SK-N-SH (cell line): ENCODE results near the gene HES1. TPM values are rescaled to one million over a fixed set of nuclear protein-coding genes. Genes with fewer than 3 reads are reported as not detected.

ENCODE experiments used
- CTCF ChIA-PET: fragments of 300-600, 350-600 bp; formaldehyde crosslinking; extraction: SDS; loops from one replicate; lab custom pipeline; 2021; lab: Yijun Ruan, JAX
- POLR2A ChIA-PET: fragments of 350-600 bp; sonication (Branson Sonifier 250); formaldehyde crosslinking; extraction: SDS; loops from one replicate; lab custom pipeline; 2020; ENCODE audit warnings: antibody characterized with exemption, inconsistent platforms; lab: Yijun Ruan, JAX
- DNase-seq: peaks from one replicate; pipeline ENCODE4 v3.0.0; 2012
- H2AFZ ChIP-seq: fragments of 200-600 bp; sonication (generic); 2 replicates; pipeline ENCODE4 v1.8.1; 2016; ENCODE audit warnings: antibody characterized with exemption, mild to moderate bottlenecking, low read depth
- H3F3A ChIP-seq: fragments of 200-600 bp; sonication (generic); replicated peaks from 2 replicates; pipeline ENCODE3; 2016; ENCODE audit warnings: antibody characterized with exemption, mild to moderate bottlenecking; ENCODE audit not compliant: insufficient read depth
- H3K27ac ChIP-seq, 2 experiments: fragments of 200-500 bp in 1 of 2; fragments of 200-600 bp in 1 of 2; sonication (Bioruptor generic) in 1 of 2; sonication (generic), shearing (Covaris generic) in 1 of 2; 2 replicates each; pipeline versions ENCODE4 v1.5.1 to v1.6.1; 2014 to 2016; ENCODE audit warnings: low read depth in 2 of 2, inconsistent platforms in 1 of 2, low read length in 1 of 2, mild to moderate bottlenecking in 1 of 2, mixed read lengths in 1 of 2
- H3K27me3 ChIP-seq: fragments of 200-600 bp; sonication (generic), shearing (Covaris generic); 2 replicates; pipeline ENCODE4 v1.6.1; 2016; ENCODE audit warnings: mixed run types; ENCODE audit not compliant: insufficient read depth
- H3K36me3 ChIP-seq, 2 experiments: fragments of 200-500 bp in 1 of 2; fragments of 200-600 bp in 1 of 2; sonication (Bioruptor generic) in 1 of 2; sonication (generic) in 1 of 2; replicated peaks in 1 of 2; 2 replicates each; pipeline versions ENCODE3 to v1.5.1; 2014 to 2016; ENCODE audit warnings: low read length in 1 of 2, mild to moderate bottlenecking in 1 of 2; ENCODE audit not compliant: insufficient read depth in 2 of 2, control insufficient read depth in 1 of 2
- H3K4me1 ChIP-seq, 2 experiments: fragments of 200-500 bp in 1 of 2; fragments of 200-600 bp in 1 of 2; sonication (Bioruptor generic) in 1 of 2; sonication (generic), shearing (Covaris generic) in 1 of 2; 2 replicates each; pipeline versions ENCODE4 v1.5.1 to v1.6.1; 2014 to 2016; ENCODE audit warnings: low read depth in 1 of 2, low read length in 1 of 2, mixed run types in 1 of 2; ENCODE audit not compliant: insufficient read depth in 2 of 2, control insufficient read depth in 1 of 2
- H3K4me2 ChIP-seq: fragments of 200-600 bp; sonication (generic), shearing (Covaris generic); 2 replicates; pipeline ENCODE4 v1.6.1; 2017; ENCODE audit warnings: mixed run types
- H3K4me3 ChIP-seq, 2 experiments: fragments of 200-500 bp in 1 of 2; fragments of 200-600 bp in 1 of 2; sonication (Bioruptor generic) in 1 of 2; sonication (generic), shearing (Covaris generic) in 1 of 2; 2 replicates each; pipeline versions ENCODE4 v1.5.1 to v1.8.1; 2014 to 2016; ENCODE audit warnings: low read depth in 2 of 2, inconsistent platforms in 1 of 2, low read length in 1 of 2, mild to moderate bottlenecking in 1 of 2, mixed read lengths in 1 of 2, moderate library complexity in 1 of 2
- H3K79me2 ChIP-seq: fragments of 200-600 bp; sonication (generic); 2 replicates; pipeline ENCODE4 v1.8.1; 2017; ENCODE audit warnings: mild to moderate bottlenecking; ENCODE audit not compliant: insufficient read depth
- H3K9ac ChIP-seq: fragments of 200-600 bp; sonication (generic); 2 replicates; pipeline ENCODE4 v1.6.1; 2017; ENCODE audit warnings: mixed run types
- H3K9me2 ChIP-seq: fragments of 200-600 bp; sonication (generic); 2 replicates; pipeline ENCODE4 v1.6.1; 2017; ENCODE audit warnings: mixed run types
- H3K9me3 ChIP-seq: fragments of 200-600 bp; sonication (generic); 2 replicates; pipeline ENCODE4 v1.6.1; 2017; ENCODE audit warnings: mixed run types, mild to moderate bottlenecking, moderate library complexity
- H4K20me1 ChIP-seq: fragments of 200-600 bp; sonication (generic); 2 replicates; pipeline ENCODE4 v1.6.1; 2017; ENCODE audit warnings: mild to moderate bottlenecking, mixed run types; ENCODE audit not compliant: insufficient read depth
- CHD2 ChIP-seq: fragments of 150-350 bp; IDR thresholded peaks from 2 replicates; pipeline ENCODE4 v1.6.1; 2018; ENCODE audit warnings: low read length; ENCODE audit not compliant: partially characterized antibody
- EP300 ChIP-seq, 2 experiments: IDR thresholded peaks; 2 replicates each; pipeline versions ENCODE4 v1.4.0 to v1.6.1; 2012; ENCODE audit warnings: borderline replicate concordance in 1 of 2, low read depth in 1 of 2, low read length in 1 of 2
- EZH2phosphoT487 ChIP-seq: fragments of 200-600 bp; sonication (generic); IDR thresholded peaks from 2 replicates; pipeline ENCODE4 v1.6.1; 2017; ENCODE audit warnings: low read depth, mixed run types, mild to moderate bottlenecking, antibody characterized with exemption, moderate library complexity, borderline replicate concordance
- FOSL2 ChIP-seq: IDR thresholded peaks from 2 replicates; pipeline ENCODE4 v1.4.0; 2012; ENCODE audit warnings: low read depth, mild to moderate bottlenecking, moderate library complexity, borderline replicate concordance
- FOXM1 ChIP-seq: IDR thresholded peaks from 2 replicates; pipeline ENCODE4 v1.4.0; 2012; ENCODE audit warnings: low read depth, mild to moderate bottlenecking
- IRF3 ChIP-seq: fragments of 150-350 bp; IDR thresholded peaks from 2 replicates; pipeline ENCODE4 v1.6.1; 2016; ENCODE audit warnings: mild to moderate bottlenecking, low read depth, low read length
- JUND ChIP-seq: IDR thresholded peaks from 2 replicates; pipeline ENCODE4 v1.4.0; 2012
- MXI1 ChIP-seq: IDR thresholded peaks from 2 replicates; pipeline ENCODE4 v1.6.1; 2012; ENCODE audit warnings: mild to moderate bottlenecking, low read depth, low read length, improper control_type of control experiment
- NFIC ChIP-seq: IDR thresholded peaks from 2 replicates; pipeline ENCODE4 v1.4.0; 2012; ENCODE audit warnings: borderline replicate concordance
- PBX3 ChIP-seq: IDR thresholded peaks from 2 replicates; pipeline ENCODE4; 2012
- POLR2AphosphoS5 ChIP-seq: IDR thresholded peaks from 2 replicates; pipeline ENCODE4 v1.6.1; 2012; ENCODE audit warnings: low read depth, low read length
- RCOR1 ChIP-seq: fragments of 150-350 bp; IDR thresholded peaks from 2 replicates; pipeline ENCODE4 v1.6.1; 2017; ENCODE audit warnings: antibody characterized with exemption, low read length
- SMC3 ChIP-seq: IDR thresholded peaks from 2 replicates; pipeline ENCODE4 v1.6.1; 2012; ENCODE audit warnings: low read depth, low read length, improper control_type of control experiment
- TCF12 ChIP-seq: IDR thresholded peaks from 2 replicates; pipeline ENCODE4 v1.4.0; 2012
- TEAD4 ChIP-seq: IDR thresholded peaks from 2 replicates; pipeline ENCODE4 v1.4.0; 2012; ENCODE audit warnings: mild to moderate bottlenecking, borderline replicate concordance; ENCODE audit not compliant: insufficient read depth
- USF2 ChIP-seq: fragments of 150-350 bp; IDR thresholded peaks from 2 replicates; pipeline ENCODE4 v1.6.1; 2017; ENCODE audit warnings: antibody characterized with exemption, low read length, low read depth, borderline replicate concordance
- WGBS: methylation state at CpG from one replicate; pipeline ENCODE4 v1.1.6; 2017; ENCODE audit warnings: low lambda C conversion rate; 5-methylcytosine and 5-hydroxymethylcytosine counted together
- polyA plus RNA-seq, 3 experiments: library from polyadenylated mRNA; depleted of rRNA; stranded (reverse); fragments of >200 nt; gene quantifications; 2 replicates each; pipeline ENCODE4 v1.2.3, GENCODE V29; 2012

HES1 gene
- polyA plus RNA-seq, 1 of the 3 experiments (the other 2 are of a cell fraction) = 225 TPM

GRCh38 chr3:194097141-194097882 lies 38.6 kb upstream of the HES1 start:
- Histone ChIP-seq H2AFZ (no peak overlapping the region), H3K27ac (no peak overlapping the region), H3K27me3 (peaks cover 32% of the 10 kb centered on the region), H3K79me2 (no peaks in the 10 kb centered on the region), H3K9me2 (no peaks in the 10 kb centered on the region), H3K4me1 (peaks cover 0 to 38% of the 10 kb centered on the region in 2 experiments; a peak in 1 of 4 replicates), H3K9ac (no peak overlapping the region), H3K4me2 (no peak overlapping the region), H3K4me3 (no peak overlapping the region), H3F3A (no peaks in the 10 kb centered on the region), H3K36me3 (no peaks in the 10 kb centered on the region), H4K20me1 (no peaks in the 10 kb centered on the region), H3K9me3 (no peaks in the 10 kb centered on the region)
- ChIA-PET POLR2A (no interaction called here), CTCF (interaction anchor here (0.6 to 1.1 kb wide), 2 partner anchors 12 to 315 kb away, joined by 3 to 4 read pairs; no protein-coding TSS in a partner anchor)
- TF ChIP-seq PBX3 (no peak), FOSL2 (no peak), IRF3 (no peak), MXI1 (no peak), JUND (no peak), TEAD4 (no peak), SMC3 (no peak), CHD2 (no peak), FOXM1 (no peak), NFIC (no peak), EP300 (IDR thresholded peaks at IDR 0.05; ENCODE audit: borderline replicate concordance in 1 of 2, low read depth in 1 of 2, low read length in 1 of 2) (no peak), TCF12 (no peak), POLR2AphosphoS5 (no peak), USF2 (no peak), RCOR1 (no peak), EZH2phosphoT487 (no peak)
- WGBS = 64% methylated on average over 11 of the region's 14 CpGs
- no peak for DNase-seq
